ENCODE data around the gene CPED1.
"Not testable (repeated sequence)": the region's sequence is repeated elsewhere in the genome, so short reads cannot be mapped to it uniquely, and the experiment has no call there.

Gene CPED1

GRCh38 chr7:121235201-121235600 is 246.7 kb downstream of the CPED1 start:
- DNase-seq (ENCODE audit: low read depth in 2 of 3, low spot score in 2 of 3) = no peak

GRCh38 chr7:121237601-121238000 is 249.1 kb downstream of the CPED1 start:
- DNase-seq (ENCODE audit: low read depth in 2 of 3, low spot score in 2 of 3) = no peak

GRCh38 chr7:121244120-121244870 is 255.8 kb downstream of the CPED1 start:
- DNase-seq (ENCODE audit: low read depth in 2 of 3, low spot score in 2 of 3) = no peak

- DNase-seq (ENCODE audit: low read depth in 2 of 3, low spot score in 2 of 3) = not testable (repeated sequence)
These were observed 262.9 kb downstream of the CPED1 start for GRCh38 chr7:121251367-121251766.

GRCh38 chr7:121252523-121253235 is 264.2 kb downstream of the CPED1 start:
- not testable (repeated sequence) for DNase-seq (ENCODE audit: low read depth in 2 of 3, low spot score in 2 of 3)

- DNase-seq (ENCODE audit: low read depth in 2 of 3, low spot score in 2 of 3) = no peak
These were observed 271.3 kb downstream of the CPED1 start for GRCh38 chr7:121259826-121260225.

GRCh38 chr7:121261207-121261884 is 272.8 kb downstream of the CPED1 start:
- no peak for DNase-seq (ENCODE audit: low read depth in 2 of 3, low spot score in 2 of 3)

GRCh38 chr7:121262221-121262620 is 273.7 kb downstream of the CPED1 start:
- no peak for DNase-seq (ENCODE audit: low read depth in 2 of 3, low spot score in 2 of 3)

GRCh38 chr7:121262969-121263368 is 274.5 kb downstream of the CPED1 start:
- DNase-seq (ENCODE audit: low read depth in 2 of 3, low spot score in 2 of 3) = no peak

- no peak for DNase-seq (ENCODE audit: low read depth in 2 of 3, low spot score in 2 of 3)
These were observed 277.9 kb downstream of the CPED1 start for GRCh38 chr7:121266307-121266894.

- DNase-seq (ENCODE audit: low read depth in 2 of 3, low spot score in 2 of 3) = no peak
These were observed 279.1 kb downstream of the CPED1 start for GRCh38 chr7:121267612-121268011.

- no peak for DNase-seq (ENCODE audit: low read depth in 2 of 3, low spot score in 2 of 3)
These were observed 281.3 kb downstream of the CPED1 start for GRCh38 chr7:121269798-121270197.

GRCh38 chr7:121271098-121271497 is 282.6 kb downstream of the CPED1 start:
- no peak for DNase-seq (ENCODE audit: low read depth in 2 of 3, low spot score in 2 of 3)

GRCh38 chr7:121271916-121272315 is 283.4 kb downstream of the CPED1 start:
- no peak for DNase-seq (ENCODE audit: low read depth in 2 of 3, low spot score in 2 of 3)

- no peak for DNase-seq (ENCODE audit: low read depth in 2 of 3, low spot score in 2 of 3)
These were observed 284.2 kb downstream of the CPED1 start for GRCh38 chr7:121272676-121273075.

- no peak for DNase-seq (ENCODE audit: low read depth in 2 of 3, low spot score in 2 of 3)
These were observed 285.1 kb downstream of the CPED1 start for GRCh38 chr7:121273467-121274167.

- DNase-seq (ENCODE audit: low read depth in 2 of 3, low spot score in 2 of 3) = no peak
These were observed 286.0 kb downstream of the CPED1 start for GRCh38 chr7:121274467-121274866.

- no peak for DNase-seq (ENCODE audit: low read depth in 2 of 3, low spot score in 2 of 3)
These were observed 286.7 kb downstream of the CPED1 start for GRCh38 chr7:121275204-121275603.

- no peak for DNase-seq (ENCODE audit: low read depth in 2 of 3, low spot score in 2 of 3)
These were observed 287.8 kb downstream of the CPED1 start for GRCh38 chr7:121276313-121276712.

- DNase-seq (ENCODE audit: low read depth in 2 of 3, low spot score in 2 of 3) = no peak
These were observed 289.9 kb downstream of the CPED1 start for GRCh38 chr7:121278120-121279021.

Data from activated CD8-positive, alpha-beta memory T cell treated with anti-CD3 and anti-CD28 coated beads for 48 hours (primary cell).